HG03571 (cell line): Measurements from ENCODE around the gene GON7.
"Not testable (repeated sequence)": the region's sequence is repeated elsewhere in the genome, so short reads cannot be mapped to it uniquely, and the experiment has no call there.

ENCODE experiments used
- ATAC-seq: cut with Tn5 transposase; IDR thresholded peaks from one replicate; pipeline ENCODE4 v1.9.1; 2021; ENCODE audit not compliant: unreplicated experiment

The GON7 gene

DNA sequence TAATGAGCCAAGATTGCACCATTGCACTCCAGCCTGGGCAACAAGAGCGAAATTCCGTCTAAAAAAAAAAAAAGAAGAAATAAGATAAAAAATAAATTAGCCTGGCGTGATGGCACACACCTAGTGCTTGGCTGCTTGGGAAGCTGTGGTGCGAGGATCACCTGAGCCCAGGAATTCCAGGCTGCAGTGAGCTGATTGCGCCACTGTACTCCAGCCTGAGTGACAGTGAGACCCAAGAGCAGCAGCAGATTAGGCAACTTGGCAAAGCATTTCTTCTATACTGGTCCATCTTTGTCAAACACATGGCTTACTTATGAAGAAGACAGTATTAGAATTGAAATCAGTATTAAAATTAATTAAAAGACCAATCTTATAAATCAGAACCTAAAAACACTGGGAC lies 6.3 kb downstream of the GON7 start:
- ATAC-seq: no peak

GRCh38 chr14:93199031-93199430 lies 7.8 kb downstream of the GON7 start:
- no peak for ATAC-seq

GRCh38 chr14:93195316-93195999 lies 11.4 kb downstream of the GON7 start:
- no peak for ATAC-seq

DNA sequence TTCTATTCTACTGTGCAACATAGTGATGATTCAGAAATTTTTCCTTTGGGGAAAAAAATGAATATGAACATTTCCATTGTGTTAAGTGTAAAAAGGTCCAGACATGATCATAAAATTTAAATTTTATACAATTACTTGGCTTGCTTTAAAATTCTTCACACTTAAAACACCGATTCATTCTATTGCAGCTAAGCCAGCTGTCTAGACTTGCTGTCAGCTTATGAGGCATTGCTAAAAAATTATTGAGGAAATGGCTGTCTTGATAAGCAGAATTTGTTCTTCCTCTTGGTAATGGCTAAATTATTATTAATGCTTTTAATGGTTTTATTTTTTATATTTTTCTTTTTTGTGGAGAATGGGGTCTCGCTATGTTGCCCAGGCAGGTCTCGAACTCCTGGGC lies 19.9 kb downstream of the GON7 start:
- no peak for ATAC-seq

- ATAC-seq: no peak
Observed at GRCh38 chr14:93186466-93186865, 20.4 kb downstream of the GON7 start.

GRCh38 chr14:93185349-93185720 lies 21.5 kb downstream of the GON7 start:
- no peak for ATAC-seq

DNA sequence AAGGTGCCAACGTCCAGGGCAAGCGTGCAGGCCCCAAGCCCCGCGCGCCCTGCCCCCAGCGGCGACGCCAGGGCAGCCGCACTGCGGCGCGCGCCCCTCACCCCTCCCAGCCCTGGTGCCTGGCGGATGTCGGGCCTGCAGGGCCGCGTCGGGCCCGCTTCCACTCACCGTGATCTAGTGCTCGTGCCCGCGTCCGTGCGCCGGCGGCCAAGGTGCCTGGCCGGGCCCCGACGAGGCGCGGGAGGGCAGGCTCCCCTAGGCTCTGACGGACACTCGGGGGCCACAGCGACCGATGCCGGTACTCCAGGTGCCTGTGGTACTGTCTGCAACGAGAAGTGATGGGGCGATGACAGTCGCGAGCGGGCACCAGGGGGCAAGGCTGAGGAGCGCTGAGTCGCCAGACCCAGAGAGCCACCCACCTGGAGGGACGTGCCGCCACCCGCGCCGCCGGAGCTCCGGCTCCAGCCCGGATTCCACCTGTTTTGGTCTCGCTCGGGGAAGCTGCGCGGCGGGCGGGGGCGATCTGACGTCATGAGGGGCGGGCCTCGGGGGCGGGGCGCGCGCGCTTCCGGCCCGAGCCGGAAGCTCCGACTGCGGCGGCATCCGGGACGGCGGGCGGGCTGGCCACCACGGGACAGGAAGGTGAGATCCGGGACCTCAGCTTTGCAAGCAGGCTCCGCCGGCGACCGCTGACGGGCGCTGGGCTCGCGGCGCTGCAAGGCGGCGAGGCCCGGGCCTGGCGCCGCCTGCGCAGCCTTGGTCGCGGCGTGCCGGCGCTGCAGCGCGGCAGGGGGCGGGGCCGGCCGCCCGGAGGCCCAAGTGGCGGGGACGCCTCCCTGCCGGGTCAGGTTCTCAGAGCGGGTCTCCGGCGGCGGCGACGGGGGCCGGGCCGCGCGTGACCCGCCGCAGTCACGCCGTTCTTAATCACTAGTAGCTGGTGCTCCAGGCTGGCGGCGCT lies 22.2 kb downstream of the GON7 start, which contains the start of the genes LYSET and MOAP1:
TSS of gene LYSET (plus strand) at position 927 of the 958 bp plus-strand sequence. CDS start 89 bp downstream, outside the sequence.
TSS of gene MOAP1 (minus strand) at position 507 of the 958 bp plus-strand sequence. CDS start 655 bp downstream, outside the sequence.
- peak; percentile 88 for ATAC-seq

DNA sequence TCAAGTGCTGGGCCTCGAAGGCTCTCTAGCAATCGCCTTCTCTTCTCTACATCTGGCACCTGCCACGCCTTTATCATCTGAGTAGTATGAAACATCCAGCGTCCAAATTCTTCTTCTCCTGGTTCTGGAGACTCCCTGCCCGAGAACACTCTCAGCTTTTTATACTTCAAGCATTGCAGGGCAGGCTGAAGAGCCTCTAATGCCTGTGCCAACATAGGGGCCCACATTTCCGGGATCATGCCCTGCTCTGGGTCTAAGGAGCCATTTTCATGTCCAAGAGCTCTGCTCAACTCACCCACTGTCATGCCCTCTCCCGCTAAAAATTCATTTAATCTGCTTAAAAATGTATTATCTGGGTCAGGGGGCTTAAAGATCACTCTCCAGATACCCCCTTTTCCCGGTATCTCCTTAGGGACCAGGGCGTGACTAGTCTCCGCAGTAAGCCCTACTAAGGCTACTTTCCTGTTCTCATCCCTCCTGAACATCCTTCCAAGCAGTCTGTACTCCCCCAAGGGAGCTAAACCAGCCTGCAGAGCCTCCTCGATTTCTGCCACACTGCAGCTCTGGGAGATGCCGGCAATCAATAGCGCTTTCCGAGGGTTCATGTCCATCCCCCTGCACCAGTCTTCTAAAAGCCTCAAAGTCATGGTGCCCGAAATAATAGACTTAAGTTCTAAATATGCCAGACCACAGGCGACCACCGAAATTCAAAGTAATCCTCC lies 23.1 kb downstream of the GON7 start:
- no peak for ATAC-seq

DNA sequence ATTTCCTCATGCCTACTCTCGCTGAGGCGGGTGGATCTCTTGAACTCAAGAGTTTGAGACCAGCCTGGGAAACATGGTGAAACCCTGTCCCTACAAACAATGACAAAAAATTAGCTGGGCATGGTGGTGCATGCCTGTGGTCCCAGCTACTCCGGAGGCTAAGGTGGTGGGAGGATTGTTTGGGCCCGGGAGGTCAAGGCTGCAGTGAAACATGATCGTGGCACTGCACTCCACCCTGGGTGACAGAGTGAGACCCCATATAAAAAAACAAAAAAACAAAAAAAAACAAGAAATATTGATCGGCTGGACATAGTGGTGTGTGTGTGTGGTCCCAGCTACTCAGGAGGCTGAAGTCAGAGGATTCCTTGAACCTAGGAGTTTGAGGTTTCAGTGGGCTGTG lies 31.4 kb downstream of the GON7 start:
- no peak for ATAC-seq

GRCh38 chr14:93174731-93175130 lies 32.1 kb downstream of the GON7 start:
- not testable (repeated sequence) for ATAC-seq

GRCh38 chr14:93173943-93174395 lies 32.9 kb downstream of the GON7 start:
- ATAC-seq: no peak

GRCh38 chr14:93171376-93171775 lies 35.5 kb downstream of the GON7 start:
- ATAC-seq: no peak

DNA sequence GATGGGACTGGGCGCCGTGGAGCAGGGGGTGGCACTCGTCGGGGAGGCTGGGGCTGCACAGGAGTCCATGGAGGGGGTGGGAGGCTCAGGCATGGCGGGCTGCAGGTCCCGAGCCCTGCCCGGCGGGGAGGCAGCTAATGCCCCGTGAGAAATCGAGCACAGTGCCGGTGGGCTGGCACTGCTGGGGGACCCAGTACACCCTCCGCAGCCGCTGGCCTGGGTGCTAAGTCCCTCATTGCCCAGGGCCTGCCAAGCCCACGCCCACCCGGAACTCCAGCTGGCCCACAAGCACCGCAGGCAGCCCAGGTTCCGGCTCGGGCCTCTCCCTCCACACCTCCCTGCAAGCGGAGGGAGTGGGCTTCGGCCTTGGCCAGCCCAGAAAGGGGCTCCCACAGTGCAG lies 36.7 kb downstream of the GON7 start:
- not testable (repeated sequence) for ATAC-seq

DNA sequence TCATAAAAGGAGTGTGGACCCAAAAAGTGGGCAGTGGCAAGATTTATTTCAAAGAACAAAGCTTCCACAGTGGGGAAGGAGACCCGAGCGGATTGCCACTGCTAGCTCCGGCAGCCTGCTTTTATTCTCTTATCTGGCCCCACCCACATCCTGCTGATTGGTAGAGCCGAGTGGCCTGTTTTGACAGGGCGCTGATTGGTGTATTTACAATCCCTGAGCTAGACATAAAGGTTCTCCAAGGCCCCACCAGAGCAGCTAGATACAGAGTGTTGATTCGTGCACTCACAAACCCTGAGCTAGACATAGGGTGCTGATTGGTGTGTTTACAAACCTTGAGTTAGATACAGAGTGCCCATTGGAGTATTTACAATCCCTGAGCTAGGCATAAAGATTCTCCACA lies 37.2 kb downstream of the GON7 start:
- ATAC-seq: not testable (repeated sequence)

DNA sequence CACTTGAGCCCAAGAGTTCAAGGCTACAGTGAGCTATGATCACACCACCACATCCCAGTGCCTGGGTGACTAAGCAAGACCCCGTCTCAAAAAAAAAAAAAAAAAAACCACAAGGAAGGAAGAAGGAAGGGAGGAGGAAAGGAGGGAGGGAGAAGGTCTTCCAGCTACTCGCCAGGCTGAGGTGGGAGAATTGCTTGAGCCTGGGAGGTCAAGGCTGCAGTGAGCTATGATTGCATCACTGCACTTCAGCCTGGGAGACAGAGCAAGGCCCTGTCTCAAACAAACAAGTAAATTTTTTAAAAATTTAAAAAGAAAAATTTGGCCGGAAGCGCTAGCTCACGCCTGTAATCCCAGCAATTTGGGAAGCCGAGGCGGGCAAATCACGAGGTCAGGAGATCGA lies 38.3 kb downstream of the GON7 start:
- not testable (repeated sequence) for ATAC-seq

GRCh38 chr14:93165271-93166265 lies 41.3 kb downstream of the GON7 start:
- peak; percentile 30 for ATAC-seq

DNA sequence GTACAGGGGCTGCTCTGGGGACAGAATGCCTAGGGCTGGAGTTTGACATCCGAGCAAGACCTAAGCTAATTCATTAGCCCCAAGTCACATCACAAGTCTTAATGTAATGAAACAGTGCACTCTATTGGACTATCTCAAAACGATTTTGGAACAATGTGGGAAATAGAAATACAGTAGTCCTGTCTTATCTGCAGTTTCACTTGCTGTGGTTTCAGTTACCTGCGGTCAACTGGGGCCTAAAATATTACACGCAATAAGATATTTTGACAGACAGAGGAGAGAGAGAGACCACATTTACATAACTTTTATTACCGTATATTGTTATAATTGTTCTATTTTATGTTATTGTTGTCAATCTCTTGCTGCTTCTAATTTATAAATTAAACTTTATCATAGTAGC lies 43.3 kb downstream of the GON7 start:
- peak; percentile 43 for ATAC-seq

DNA sequence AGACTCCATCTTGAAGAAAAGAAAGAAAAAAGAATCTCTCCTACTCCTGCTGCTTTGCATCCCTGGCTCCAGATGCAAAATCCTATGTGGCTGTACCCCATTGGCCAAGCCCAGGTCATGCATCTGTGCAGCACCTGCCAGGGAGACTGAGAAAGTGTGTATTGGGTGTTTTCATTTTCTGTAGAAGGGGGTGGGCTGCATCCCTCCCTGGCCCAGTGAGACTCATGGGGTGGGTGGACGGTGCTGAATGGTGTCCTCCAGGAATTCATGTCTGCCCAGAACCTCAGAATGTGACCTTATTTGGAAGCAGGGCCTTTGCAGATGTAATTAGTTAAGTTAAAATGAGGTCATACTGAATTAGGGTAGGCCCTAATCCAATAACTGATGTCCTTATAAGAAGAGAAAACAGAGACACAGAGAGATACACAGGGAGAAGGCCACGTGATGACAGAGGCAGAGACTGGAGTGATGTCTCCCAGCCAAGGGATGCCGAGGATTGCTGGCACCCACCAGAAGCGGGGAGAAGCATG lies 45.4 kb downstream of the GON7 start:
- ATAC-seq: no peak

DNA sequence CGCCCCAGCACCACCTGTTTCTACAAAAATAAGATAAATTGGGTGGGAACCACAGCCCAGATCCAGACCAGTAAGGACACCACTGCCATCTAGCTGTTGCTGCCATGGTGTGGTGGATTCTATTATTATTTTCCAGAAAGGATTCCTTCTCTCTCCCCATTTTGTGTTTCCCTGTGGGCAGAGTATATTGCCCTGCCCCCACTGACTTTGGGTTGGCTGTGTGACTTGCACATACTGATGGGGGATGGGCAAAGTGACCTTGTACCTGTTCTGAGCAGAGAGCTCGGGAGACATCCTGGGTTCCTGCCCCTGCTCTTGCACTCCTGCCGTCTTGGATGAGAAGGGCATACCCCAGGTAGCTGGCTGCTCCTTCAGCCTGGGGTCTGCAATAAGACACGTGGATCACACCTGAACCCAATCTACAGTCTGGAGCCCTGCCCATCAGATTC lies 46.5 kb downstream of the GON7 start:
- ATAC-seq: no peak
